Ovary (tissue), 3 donors: Measurements from ENCODE around the gene ZNF319.

ENCODE experiments used
- EP300 ChIP-seq: sonication (generic); formaldehyde crosslinking; IDR thresholded peaks from one replicate; pipeline ENCODE4 v1.6.1; 2017; ENCODE audit warnings: antibody characterized with exemption
- TF ChIP-seq, protein P1 (sequence below), 3 donors: fragments of 450-650 bp in 2 of 3; fragments of 200-600 bp in 1 of 3; IDR thresholded peaks; one replicate each; pipeline versions ENCODE4 v1.5.1 to v1.8.0; 2016 to 2022; ENCODE audit warnings: antibody characterized with exemption in 3 of 3, mild to moderate bottlenecking in 1 of 3
- donor health status: DM: no; HTN: no; CAD: no.

DNA sequence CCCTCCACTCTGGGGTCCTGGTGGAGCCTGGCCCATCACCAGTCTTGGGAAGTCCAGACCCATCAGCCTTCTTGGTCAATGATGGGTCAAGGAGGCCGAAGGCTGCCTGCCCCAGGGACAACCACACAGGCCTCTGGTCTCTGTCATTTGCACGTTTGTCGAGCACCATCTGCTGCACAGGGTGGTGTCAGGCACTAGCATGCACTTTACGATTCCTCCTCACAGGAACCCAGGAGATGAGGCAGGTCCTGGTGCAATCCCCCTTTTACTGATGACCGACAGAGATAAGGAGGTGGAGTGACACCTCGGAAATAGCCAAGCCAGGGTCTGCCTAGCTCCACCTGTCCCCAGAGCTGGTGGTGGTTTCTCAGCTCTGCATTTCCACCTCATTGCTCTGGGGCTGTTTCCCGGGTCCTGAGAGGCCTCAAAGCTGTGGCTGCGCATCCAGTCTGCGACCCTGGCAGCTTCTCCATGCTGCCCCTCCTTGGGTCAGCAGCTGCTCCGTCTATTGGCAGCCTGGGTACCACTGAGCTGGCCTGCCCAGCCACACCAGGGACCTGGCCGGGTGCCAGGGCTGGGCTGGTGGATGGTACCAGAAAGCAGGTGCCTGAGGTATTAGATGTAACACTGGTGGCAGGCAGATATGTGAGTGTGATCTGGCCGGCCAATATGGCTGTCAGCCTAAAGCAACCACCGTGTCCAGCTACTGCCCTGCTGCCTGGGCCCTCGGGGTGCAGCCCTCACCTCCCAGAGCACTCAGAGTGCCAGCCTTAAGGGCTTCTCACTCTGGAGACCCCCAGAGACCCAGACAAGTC lies 35.1 kb upstream of the ZNF319 start:
- TF ChIP-seq, protein P1, sequence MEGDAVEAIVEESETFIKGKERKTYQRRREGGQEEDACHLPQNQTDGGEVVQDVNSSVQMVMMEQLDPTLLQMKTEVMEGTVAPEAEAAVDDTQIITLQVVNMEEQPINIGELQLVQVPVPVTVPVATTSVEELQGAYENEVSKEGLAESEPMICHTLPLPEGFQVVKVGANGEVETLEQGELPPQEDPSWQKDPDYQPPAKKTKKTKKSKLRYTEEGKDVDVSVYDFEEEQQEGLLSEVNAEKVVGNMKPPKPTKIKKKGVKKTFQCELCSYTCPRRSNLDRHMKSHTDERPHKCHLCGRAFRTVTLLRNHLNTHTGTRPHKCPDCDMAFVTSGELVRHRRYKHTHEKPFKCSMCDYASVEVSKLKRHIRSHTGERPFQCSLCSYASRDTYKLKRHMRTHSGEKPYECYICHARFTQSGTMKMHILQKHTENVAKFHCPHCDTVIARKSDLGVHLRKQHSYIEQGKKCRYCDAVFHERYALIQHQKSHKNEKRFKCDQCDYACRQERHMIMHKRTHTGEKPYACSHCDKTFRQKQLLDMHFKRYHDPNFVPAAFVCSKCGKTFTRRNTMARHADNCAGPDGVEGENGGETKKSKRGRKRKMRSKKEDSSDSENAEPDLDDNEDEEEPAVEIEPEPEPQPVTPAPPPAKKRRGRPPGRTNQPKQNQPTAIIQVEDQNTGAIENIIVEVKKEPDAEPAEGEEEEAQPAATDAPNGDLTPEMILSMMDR (IDR thresholded peaks at IDR 0.05), result no peak
- no peak for TF ChIP-seq EP300
